Stimulated activated CD4-positive, alpha-beta T cell treated with anti-CD3 and anti-CD28 coated beads, Interleukin-4, amount 100 ng/mL, for 4 hours (primary cell): ENCODE data around the gene ACSS1.

Experiments
- DNase-seq, 2 experiments: peaks; one replicate each; pipeline ENCODE4 v3.0.0-alpha.2; 2020

ACSS1 gene

GRCh38 chr20:25057234-25058050 is 497 bp downstream of the ACSS1 start:
- peak; percentile 61 to 80 for DNase-seq

GRCh38 chr20:25056690-25057233 is 1.2 kb downstream of the ACSS1 start:
- no peak for DNase-seq

GRCh38 chr20:25055711-25056495 is 2.0 kb downstream of the ACSS1 start:
- no peak for DNase-seq

- DNase-seq = no peak
Observed at GRCh38 chr20:25054995-25055629, 2.8 kb downstream of the ACSS1 start.

- DNase-seq = no peak
Observed at GRCh38 chr20:25054096-25054820, 3.7 kb downstream of the ACSS1 start.

GRCh38 chr20:25053255-25054031 is 4.5 kb downstream of the ACSS1 start:
- DNase-seq = no peak

- no peak for DNase-seq
Observed at GRCh38 chr20:25052255-25053194, 5.4 kb downstream of the ACSS1 start.

- no peak for DNase-seq
Observed at GRCh38 chr20:25051386-25052155, 6.4 kb downstream of the ACSS1 start.

GRCh38 chr20:25050501-25051350 is 7.2 kb downstream of the ACSS1 start:
- DNase-seq = no peak

- no peak for DNase-seq
Observed at GRCh38 chr20:25050082-25050481, 7.9 kb downstream of the ACSS1 start.

GRCh38 chr20:25049261-25050060 is 8.5 kb downstream of the ACSS1 start:
- DNase-seq = no peak

GRCh38 chr20:25048519-25048952 is 9.4 kb downstream of the ACSS1 start:
- no peak for DNase-seq

GRCh38 chr20:25047766-25048165 is 10.2 kb downstream of the ACSS1 start:
- no peak for DNase-seq

- DNase-seq = no peak
Observed at GRCh38 chr20:25046736-25047666, 10.9 kb downstream of the ACSS1 start.

GRCh38 chr20:25046181-25046641 is 11.7 kb downstream of the ACSS1 start:
- no peak for DNase-seq

- no peak for DNase-seq
Observed at GRCh38 chr20:25045343-25045712, 12.6 kb downstream of the ACSS1 start.
